Stimulated activated CD4-positive, alpha-beta T cell treated with anti-CD3 and anti-CD28 coated beads, Interleukin-4, amount 100 ng/mL, for 4 hours (primary cell): ENCODE measurements around the gene RNF212B.
"Not testable (repeated sequence)": the region's sequence is repeated elsewhere in the genome, so short reads cannot be mapped to it uniquely, and the experiment has no call there.

ENCODE experiments used
- DNase-seq, 2 experiments: peaks; one replicate each; pipeline ENCODE4 v3.0.0-alpha.2; 2020

The RNF212B gene

DNA sequence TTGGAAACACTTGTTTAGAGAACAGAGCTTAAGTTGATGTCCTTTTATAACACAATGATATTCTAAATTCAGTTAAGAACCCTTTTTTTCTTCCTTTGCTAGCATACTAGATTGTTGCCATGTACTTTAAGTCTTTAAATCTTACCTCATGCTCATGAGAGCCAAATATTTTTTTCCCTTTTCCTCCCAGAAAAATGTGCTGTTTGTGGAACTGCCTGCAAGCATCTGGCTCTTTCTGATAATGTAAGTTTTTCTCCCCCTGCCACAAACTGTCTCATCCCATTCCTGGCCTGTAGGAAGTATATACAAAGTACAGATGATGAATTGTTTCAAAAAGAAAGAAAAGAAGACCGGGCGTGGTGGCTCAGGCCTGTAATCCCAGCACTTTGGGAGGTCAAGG lies 5.3 kb downstream of the RNF212B start:
- DNase-seq, result no peak

- DNase-seq, result no peak
Observed at GRCh38 chr14:23245282-23245681, 7.5 kb downstream of the RNF212B start.

DNA sequence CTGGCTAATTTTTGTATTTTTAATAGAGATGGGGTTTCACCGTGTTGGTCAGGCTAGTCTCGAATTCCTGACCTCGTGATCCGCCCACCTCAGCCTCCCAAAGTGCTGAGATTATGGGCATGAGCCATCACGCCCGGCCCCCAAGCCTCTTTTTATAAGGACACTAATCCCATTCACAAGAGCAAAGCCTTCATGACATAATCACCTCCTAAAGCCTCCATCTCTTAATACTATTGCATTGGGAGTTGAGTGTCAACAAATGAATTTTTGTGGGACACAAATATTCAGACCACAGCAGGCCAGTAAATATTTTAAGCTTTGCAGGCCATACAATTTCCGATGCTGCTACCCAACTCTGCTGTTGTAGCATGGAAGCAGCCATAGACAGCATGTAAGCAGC lies 10.9 kb downstream of the RNF212B start:
- no peak for DNase-seq

GRCh38 chr14:23249824-23250223 lies 12.1 kb downstream of the RNF212B start:
- DNase-seq, result no peak

- DNase-seq, result no peak
Observed at GRCh38 chr14:23252006-23252405, 14.3 kb downstream of the RNF212B start.

- no peak for DNase-seq
Observed at GRCh38 chr14:23252420-23253333, 14.9 kb downstream of the RNF212B start.

- no peak for DNase-seq
Observed at GRCh38 chr14:23258256-23258655, 20.5 kb downstream of the RNF212B start.

DNA sequence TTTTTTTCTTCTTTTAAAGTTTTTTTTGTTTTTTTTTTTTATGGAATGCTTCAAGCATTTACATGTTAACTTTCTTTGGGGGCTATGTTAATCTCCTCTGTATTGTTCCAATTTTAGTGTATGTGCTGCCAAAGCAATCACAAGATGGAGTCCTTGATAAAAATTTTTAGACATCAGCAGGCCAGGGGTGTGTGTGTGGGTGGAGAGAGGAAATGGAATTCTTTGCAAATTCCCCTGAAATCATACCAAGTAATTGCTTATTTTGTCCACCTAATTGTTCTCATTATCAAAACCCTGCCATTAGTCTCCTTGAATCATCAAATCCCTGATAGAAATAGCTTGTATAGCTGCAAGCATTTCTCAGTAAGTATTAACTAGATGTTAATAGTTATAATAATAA lies 21.7 kb downstream of the RNF212B start:
- DNase-seq, result no peak

GRCh38 chr14:23260849-23261248 lies 23.1 kb downstream of the RNF212B start:
- not testable (repeated sequence) for DNase-seq

GRCh38 chr14:23269193-23269592 lies 31.5 kb downstream of the RNF212B start:
- DNase-seq, result no peak

- no peak for DNase-seq
Observed at GRCh38 chr14:23275412-23275811, 37.7 kb downstream of the RNF212B start.

DNA sequence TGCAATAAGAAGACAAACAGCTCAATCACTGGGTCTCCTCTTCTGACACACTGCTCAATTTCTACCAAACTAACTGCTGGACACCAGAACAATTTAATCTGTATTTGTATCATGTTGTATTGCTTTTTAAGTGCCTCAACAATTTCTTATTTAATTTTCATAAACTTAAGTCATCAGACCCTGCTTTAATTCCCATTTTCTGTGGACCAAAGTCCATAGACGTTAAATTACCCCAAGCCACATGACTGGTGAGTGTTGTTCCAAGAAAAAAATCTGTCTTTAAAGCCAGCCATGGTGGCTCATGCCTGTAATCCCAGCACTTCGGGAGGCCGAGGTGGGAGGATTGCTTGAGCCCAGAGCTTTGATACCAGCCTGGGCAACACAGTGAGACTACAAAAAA lies 39.5 kb downstream of the RNF212B start:
- no peak for DNase-seq

DNA sequence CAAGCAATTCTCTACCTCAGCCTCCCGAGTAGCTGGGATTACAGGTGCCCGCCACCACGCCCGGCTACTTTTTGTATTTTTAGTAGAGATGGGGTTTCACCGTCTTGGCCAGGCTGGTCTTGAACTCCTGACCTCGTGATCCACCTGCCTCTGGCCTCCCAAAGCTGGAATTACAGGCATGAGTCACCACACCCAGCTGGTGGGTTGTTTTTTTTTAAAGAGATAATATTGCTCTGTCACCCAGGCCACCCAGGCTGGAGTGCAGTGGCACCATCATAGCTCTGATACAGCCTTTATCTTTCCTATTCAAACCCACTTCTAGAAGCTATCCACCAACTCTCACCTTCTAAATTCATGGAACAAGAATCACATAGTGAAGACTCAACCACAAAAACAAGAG lies 40.2 kb downstream of the RNF212B start:
- not testable (repeated sequence) for DNase-seq

DNA sequence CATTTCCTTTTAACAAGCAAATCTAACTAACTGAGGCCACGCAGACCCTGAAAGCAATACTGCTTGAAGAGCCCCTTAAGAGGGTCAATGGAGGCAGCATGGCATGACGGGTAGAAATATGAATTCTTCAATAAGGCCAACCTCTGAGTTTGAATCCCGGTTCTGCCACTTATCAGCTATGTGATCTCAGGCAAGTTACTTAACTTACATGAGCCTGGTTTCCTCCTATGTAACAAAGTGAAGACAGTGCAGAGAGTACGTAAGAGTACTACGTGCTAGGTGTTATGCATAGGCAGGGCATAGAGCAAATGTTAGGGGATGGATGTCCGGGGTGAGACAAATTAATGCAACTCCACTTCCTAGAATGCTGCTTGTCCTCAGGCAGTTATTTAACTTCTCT lies 43.5 kb downstream of the RNF212B start:
- DNase-seq, result no peak

- no peak for DNase-seq
Observed at GRCh38 chr14:23284654-23285529, 47.2 kb downstream of the RNF212B start.

DNA sequence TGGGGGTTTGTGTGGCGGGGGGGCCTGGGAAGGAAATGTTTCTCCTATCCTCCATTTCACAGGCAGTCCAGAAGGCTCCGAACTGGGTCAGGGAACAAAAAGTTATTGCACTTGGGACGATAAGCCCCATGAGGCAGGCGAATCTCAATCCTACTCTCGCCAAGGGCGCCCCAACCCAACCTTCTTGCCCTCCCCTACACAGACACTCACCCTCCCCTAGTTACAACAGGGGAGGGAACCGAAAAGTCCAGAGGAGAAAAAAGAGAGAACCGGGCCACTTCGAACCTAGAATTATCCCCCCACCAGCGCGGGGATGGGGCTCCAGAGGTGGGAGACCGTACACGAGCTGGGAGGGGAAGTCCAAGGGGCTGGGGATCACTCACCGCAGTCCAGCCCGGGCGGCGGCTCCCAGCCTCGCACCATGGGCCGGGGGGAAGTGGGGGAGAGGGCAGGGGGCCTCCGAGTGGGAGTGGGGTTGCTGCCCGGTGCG lies 47.8 kb downstream of the RNF212B start:
- DNase-seq, result peak in 1 of 2 experiments; percentile 15

- DNase-seq, result peak; percentile 96 to 97
Observed at GRCh38 chr14:23286020-23286901, 48.5 kb downstream of the RNF212B start, which contains the start of gene HOMEZ. HOMEZ (minus strand) TSS chr14:23286132; CDS start chr14:23285952, 180 bp downstream.

GRCh38 chr14:23286902-23287479 lies 49.3 kb downstream of the RNF212B start:
- no peak for DNase-seq

DNA sequence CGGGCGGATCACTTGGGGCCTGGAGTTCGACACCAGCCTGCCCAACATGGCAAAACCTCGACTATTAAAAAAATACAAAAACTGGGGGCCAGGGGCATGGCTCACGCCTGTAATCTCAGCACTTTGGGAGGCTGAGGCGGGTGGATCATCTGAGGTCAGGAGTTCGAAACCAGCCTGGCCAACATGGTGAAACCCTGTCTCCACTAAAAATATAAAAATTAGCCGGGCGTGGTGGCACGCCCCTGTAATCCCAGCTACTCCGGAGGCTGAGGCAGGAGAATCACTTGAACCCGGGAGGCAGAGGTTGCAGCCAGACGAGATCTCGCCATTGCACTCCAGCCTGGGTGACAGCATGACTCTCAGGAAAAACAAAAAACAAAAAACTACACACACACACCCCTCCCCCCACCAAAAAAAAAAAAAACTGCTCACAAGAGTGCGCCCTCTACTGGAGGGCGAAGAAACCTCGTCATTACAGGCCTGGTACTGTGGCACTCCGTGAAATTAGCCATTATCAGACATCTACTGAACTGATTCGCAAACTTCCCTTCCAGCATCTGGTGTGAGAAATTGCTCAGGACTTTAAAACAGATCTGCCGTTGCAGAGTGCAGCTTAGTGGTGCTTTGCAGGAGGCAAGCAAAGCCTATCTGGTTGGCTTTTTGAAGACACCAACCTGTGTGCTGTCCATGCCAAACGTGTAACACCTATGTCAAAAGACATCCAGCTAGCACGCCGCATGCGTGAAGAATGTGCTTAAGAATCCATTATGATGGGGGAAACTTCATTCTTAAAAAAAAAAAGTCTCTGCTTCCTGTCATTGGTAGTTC lies 57.2 kb downstream of the RNF212B start:
- peak; percentile 36 to 45 for DNase-seq

GRCh38 chr14:23296012-23296777 lies 58.5 kb downstream of the RNF212B start:
- no peak for DNase-seq
